ENCODE data around the gene PRR36. TPM values are rescaled to one million over a fixed set of nuclear protein-coding genes. Genes with fewer than 3 reads are reported as not detected.

The PRR36 gene
- total RNA-seq, 1 experiment from 2014 or later = 12.9 TPM

- POLR2A ChIA-PET (ENCODE audit: unreplicated experiment) = no interaction called here
- BruUV-seq (replicated peaks) = no TSS peak
- no peak for TF ChIP-seq CTCF (conservative IDR thresholded peaks at IDR 0.05)
- TF ChIP-seq EZH2 (IDR thresholded peaks at IDR 0.05; ENCODE audit: low read depth) = no peak
Measured at GRCh38 chr19:7848779-7849457, 25.3 kb downstream of the PRR36 start.

DNA sequence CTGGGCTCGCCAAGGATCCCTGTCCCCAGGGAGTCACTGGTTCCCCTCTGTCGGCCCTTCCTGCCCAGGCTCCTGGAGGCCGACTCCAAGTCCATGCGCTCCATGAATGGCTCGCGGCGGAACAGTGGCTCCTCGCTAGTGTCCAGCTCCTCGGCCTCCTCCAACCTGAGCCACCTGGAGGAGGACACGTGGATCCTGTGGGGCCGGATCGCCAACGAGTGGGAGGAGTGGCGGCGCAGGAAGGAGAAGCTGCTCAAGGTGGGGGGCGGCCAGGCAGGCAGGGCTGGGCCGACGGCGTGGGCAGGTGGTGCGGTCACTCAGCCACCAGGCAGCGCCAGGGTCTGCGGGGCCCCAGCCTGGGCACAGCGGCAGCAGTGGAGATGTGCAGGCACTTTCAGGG lies 26.5 kb downstream of the PRR36 start:
- intact Hi-C loops (cut with micrococcal nuclease; ENCODE audit: unreplicated experiment) = no loop called here
- TF ChIP-seq CTCF (conservative IDR thresholded peaks at IDR 0.05) (no peak), EZH2 (IDR thresholded peaks at IDR 0.05; ENCODE audit: low read depth) (no peak)

More at GRCh38 chr19:7848779-7849457, 25.3 kb downstream of the PRR36 start:
- H3K27ac ChIP-seq = no peak overlapping the region
- peaks cover 19% of the 10 kb centered on the region; the same call in 1 of the 2 replicates for H3F3A ChIP-seq (ENCODE audit: insufficient read depth, low read depth)
- intact Hi-C loops (cut with micrococcal nuclease; ENCODE audit: unreplicated experiment) = no loop called here
- H3K4me1 ChIP-seq (replicated peaks; ENCODE audit: insufficient read depth) = peaks cover 14% of the 10 kb centered on the region
- no peak overlapping the region for H3K4me3 ChIP-seq
- H3K4me2 ChIP-seq = no peak overlapping the region
- DNase-seq = no peak
- no peak overlapping the region for H2AFZ ChIP-seq
- H3K27me3 ChIP-seq (ENCODE audit: insufficient read depth, low read depth) = no peaks in the 10 kb centered on the region
- no peaks in the 10 kb centered on the region for H3K9me2 ChIP-seq (ENCODE audit: insufficient read depth)
- H4K20me1 ChIP-seq (ENCODE audit: insufficient read depth) = no peaks in the 10 kb centered on the region
- no peaks in the 10 kb centered on the region for H3K79me2 ChIP-seq (ENCODE audit: low read depth)
- CTCF ChIA-PET = no interaction called here
- H3K36me3 ChIP-seq (ENCODE audit: low read depth) = no peaks in the 10 kb centered on the region
- no peaks in the 10 kb centered on the region for H3K9me3 ChIP-seq (ENCODE audit: insufficient read depth, low read depth)

GRCh38 chr19:7846155-7846646 lies 28.0 kb downstream of the PRR36 start:
- H3K4me3 ChIP-seq = no peak overlapping the region
- no peak for DNase-seq
- no TSS peak for BruUV-seq (replicated peaks)
- POLR2A ChIA-PET (ENCODE audit: unreplicated experiment) = no interaction called here
- TF ChIP-seq CTCF (conservative IDR thresholded peaks at IDR 0.05) (no peak), EZH2 (IDR thresholded peaks at IDR 0.05; ENCODE audit: low read depth) (no peak)
- H3K9me2 ChIP-seq (ENCODE audit: insufficient read depth) = no peaks in the 10 kb centered on the region
- H3K79me2 ChIP-seq (ENCODE audit: low read depth) = no peaks in the 10 kb centered on the region
- H3K27me3 ChIP-seq (ENCODE audit: insufficient read depth, low read depth) = no peaks in the 10 kb centered on the region
- intact Hi-C loops (cut with micrococcal nuclease; ENCODE audit: unreplicated experiment) = no loop called here
- no peaks in the 10 kb centered on the region for H4K20me1 ChIP-seq (ENCODE audit: insufficient read depth)
- peaks cover 5% of the 10 kb centered on the region; the same call in 1 of the 2 replicates for H3K4me1 ChIP-seq (replicated peaks; ENCODE audit: insufficient read depth)
- H3K4me2 ChIP-seq = no peak overlapping the region
- H3K36me3 ChIP-seq (ENCODE audit: low read depth) = no peaks in the 10 kb centered on the region
- CTCF ChIA-PET = no interaction called here
- no peak overlapping the region for H3K27ac ChIP-seq
- H3F3A ChIP-seq (ENCODE audit: insufficient read depth, low read depth) = peaks cover 32% of the 10 kb centered on the region
- H3K9me3 ChIP-seq (ENCODE audit: insufficient read depth, low read depth) = no peaks in the 10 kb centered on the region
- no peak overlapping the region for H2AFZ ChIP-seq

More for the DNA sequence above, 26.5 kb downstream of the PRR36 start:
- no TSS peak for BruUV-seq (replicated peaks)
- no peaks in the 10 kb centered on the region for H3K79me2 ChIP-seq (ENCODE audit: low read depth)
- no peak overlapping the region for H3K27ac ChIP-seq
- H3K9me2 ChIP-seq (ENCODE audit: insufficient read depth) = no peaks in the 10 kb centered on the region
- H3F3A ChIP-seq (ENCODE audit: insufficient read depth, low read depth) = peaks cover 24% of the 10 kb centered on the region; the same call in 1 of the 2 replicates
- ChIA-PET CTCF (no interaction called here), POLR2A (ENCODE audit: unreplicated experiment) (no interaction called here)
- DNase-seq = no peak
- no peaks in the 10 kb centered on the region for H3K27me3 ChIP-seq (ENCODE audit: insufficient read depth, low read depth)
- H3K9me3 ChIP-seq (ENCODE audit: insufficient read depth, low read depth) = no peaks in the 10 kb centered on the region
- no peak overlapping the region for H3K4me2 ChIP-seq
- H3K4me3 ChIP-seq = no peak overlapping the region
- H3K4me1 ChIP-seq (replicated peaks; ENCODE audit: insufficient read depth) = peaks cover 5% of the 10 kb centered on the region; the same call in 1 of the 2 replicates
- H2AFZ ChIP-seq = no peak overlapping the region
- H4K20me1 ChIP-seq (ENCODE audit: insufficient read depth) = no peaks in the 10 kb centered on the region
- no peaks in the 10 kb centered on the region for H3K36me3 ChIP-seq (ENCODE audit: low read depth)
